HG03571 (cell line): Measurements from ENCODE around the gene NYAP1.
A peak's percentile ranks its signal among the peaks of the same experiment; 100 is the strongest.
"Not testable (repeated sequence)": the region's sequence is repeated elsewhere in the genome, so short reads cannot be mapped to it uniquely, and the experiment has no call there.

Experiments used
- ATAC-seq: cut with Tn5 transposase; IDR thresholded peaks from one replicate; pipeline ENCODE4 v1.9.1; 2021; ENCODE audit not compliant: unreplicated experiment

Gene NYAP1

DNA sequence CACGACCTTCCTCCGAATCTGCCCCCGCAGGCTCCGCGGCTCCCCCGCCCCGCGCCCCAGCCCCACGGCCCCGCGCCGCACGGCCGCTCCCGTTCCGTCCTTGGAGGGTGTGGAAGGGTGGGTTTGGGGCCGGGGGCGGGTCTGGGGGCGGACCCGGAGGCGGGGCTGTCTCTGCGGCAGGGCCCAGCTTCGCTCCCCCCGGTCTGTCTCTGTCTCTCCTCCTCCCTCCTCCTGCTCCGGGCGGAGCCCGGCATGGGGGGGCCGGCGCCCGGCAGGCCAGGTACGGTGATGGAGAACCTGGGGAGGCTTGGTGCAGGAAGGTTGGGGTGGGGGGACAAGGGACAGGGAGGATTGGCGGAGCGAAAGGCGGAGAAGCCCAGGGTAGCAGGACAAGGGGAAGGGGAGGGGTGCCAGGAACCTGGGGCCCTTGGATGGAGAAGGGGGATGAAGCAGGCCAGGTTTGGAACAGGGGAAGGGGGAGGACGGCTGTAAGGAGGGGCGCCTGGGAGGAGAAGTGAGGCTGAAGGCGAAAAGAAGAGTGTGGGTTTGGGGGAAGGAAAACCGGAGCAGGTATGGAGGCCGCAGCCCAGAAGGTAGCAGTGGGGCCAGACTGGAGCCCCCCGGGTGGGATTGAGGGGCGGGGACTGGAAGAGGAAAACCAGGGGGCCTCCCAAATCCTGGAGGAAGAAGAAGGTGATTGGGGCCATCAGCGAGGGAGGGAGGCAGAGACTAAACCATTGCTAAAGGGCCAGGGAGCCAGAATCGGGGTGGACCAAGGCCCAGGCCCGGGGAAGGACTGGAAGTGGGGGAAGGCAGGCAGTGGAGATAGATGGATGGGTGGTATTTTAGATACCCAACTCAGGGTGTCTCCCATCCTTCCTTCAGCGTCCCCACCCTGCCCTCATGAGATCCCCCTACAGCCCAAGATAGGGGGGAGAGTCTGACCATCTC, at the start of gene NYAP1:
TSS of gene NYAP1 (plus strand) at position 206 of the 951 bp plus-strand sequence. CDS start 1,385 bp downstream, outside the sequence.
- no peak for ATAC-seq

DNA sequence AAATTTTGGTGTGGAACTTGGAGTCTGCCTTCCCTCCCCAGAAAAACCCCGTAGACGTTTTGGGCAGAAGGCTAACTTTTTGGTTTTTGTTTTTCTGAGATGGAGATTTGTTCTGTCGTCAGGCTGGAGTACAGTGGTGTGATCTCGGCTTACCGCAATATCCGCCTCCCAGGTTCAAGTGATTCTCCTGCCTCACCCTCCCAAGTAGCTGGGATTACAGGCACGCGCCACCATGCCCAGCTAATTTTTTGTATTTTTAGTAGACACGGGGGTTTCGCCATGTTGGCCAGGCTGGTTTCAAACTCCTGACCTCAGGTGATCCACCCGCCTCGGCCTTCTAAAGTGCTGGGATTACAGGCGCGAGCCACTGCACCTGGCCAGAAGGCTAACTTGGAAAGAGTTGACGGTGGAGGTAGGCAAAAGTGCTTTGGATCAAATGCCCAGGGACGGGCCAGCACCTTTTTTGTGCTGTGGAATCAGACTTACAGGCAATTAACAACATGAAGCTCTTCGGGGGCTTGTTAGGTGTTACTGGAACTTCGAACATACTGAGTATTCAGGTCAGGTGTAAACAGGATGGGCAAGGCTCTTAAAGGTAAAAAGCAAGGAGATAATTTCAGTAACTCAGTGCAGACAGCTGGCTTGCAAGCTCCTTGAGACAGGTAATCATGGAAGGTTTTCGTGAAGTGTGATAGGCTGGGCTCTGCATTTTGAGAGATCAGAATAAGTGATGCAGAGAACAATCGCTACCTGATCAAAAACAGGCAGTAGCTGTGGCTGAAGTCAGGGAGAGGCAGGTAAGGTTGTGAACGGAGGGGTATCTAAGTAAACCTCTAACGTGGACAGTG, 49.2 kb upstream of the NYAP1 start:
- no peak for ATAC-seq

DNA sequence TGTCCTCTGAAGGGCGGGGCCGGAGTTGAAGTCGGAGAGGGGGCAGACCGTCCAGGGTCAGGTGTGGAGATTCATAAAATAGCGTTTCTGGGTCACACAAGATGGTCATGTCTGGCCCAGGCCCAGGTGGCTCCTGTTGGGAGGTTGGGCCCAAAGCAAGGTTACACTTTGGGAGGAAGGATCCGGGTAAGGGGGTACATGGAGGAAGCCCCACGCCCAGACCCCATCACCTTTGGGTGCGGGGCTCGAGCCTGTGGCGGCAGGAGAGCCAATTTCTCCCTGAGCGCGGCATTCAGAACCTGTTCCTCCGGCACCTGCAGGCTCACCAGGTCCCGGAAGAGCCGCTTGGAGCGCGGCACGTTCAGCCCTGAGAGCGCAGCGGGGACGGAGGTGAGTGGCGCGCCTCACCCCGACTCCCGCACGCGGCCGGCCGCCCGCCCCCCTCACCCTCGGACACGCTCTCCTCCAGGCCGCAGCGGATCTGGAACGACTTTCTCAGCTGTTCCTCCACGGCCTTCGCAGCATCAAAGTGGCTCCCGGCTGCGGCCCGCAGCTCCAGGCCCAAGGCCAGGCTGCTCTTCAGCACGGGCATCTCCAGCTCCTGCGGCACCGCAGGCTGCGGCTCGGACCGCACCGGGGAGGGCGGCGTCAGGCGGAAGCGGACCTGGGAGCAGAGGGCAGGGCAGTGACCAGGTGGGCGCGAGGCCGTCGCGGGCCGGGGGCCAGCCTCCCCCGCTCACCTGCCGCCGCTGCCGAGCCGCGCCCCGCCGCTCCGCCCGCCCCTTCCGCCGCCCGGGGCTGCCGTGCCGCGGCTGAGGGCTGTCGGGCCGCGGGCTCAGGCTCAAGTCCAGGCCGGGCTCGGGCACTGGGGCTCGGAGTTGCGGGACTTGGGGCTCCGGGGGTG, 48.1 kb upstream of the NYAP1 start:
- peak; percentile 23 for ATAC-seq

DNA sequence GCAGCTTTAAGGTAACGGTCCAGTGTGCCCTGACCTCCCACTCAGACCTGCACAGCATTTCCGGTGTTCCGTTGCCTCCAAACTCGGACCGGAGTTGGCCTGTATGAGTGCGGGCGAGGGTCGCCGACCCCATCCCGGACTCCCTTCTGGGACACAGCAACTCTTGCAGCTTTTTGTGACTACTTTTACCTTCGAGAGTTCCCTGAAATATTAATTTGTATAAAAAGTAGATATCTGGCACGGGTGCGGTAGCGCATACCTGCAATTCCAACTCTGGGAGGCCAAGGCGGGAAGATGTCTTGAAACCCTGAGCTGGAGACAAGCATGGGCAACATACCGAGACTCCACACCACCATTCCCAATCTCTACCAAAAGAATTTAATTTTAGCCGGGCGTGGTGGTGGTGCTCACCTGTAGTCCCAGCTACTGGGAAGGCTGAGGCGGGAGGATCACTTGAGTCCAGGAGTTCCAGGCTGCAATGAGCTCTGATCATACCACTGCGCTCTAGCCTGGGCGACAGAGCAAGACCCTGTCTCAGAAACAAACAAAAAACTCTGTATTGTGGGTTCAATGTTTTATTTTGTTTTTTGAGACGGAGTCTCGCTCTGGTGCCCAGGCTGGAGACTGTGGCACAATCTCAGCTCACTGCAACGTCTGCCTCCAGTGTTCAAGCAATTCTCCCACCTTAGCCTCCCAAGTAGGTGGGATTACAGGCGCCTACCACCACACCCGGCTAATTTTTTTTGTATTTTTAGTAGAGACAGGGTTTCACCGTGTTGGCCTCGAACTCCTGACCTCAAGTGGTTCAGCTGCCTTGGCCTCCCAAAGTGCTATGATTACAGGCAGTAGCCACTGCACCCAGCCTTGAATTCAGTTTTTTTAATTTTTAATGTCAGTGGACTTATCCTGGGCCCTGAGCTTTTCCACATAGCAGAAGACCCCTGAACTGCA, 46.3 kb upstream of the NYAP1 start:
- no peak for ATAC-seq

DNA sequence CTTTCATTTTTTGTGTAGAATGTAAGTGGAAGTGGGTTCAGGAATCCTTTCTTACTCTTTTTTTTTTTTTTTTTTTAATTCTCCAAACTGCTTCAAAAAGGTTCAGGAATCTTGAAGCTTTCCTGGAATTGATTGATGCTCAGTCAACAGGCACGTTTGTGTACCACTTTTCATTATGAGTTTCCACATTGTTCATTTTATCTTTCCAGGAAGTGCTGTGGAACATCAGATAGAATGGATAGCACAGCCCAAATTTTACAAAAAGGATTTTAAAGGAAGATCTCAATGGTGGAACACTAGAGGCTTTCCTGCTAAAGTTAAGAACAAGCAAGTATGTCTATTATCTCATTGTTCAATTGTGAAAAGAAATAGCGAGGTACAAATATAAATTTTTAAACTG, 45.6 kb upstream of the NYAP1 start:
- no peak for ATAC-seq

DNA sequence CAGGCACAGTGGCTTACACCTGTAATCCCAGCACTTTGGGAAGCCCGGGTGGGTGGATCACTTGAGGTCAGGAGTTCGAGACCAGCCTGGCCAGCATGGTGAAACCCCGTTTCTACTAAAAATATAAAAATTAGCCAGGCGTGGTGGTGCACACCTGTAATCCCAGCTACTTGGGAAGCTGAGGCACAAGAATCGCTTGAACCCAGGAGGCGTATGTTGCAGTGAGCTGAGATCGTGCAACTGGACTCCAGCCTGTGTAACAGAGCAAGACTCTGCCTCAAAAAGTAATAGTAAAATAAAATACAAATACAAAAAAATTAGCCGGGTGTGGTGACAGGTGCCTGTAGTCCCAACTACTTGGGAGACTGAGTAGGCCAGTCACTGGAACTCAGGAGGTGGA, 45.0 kb upstream of the NYAP1 start:
- ATAC-seq, result not testable (repeated sequence)

DNA sequence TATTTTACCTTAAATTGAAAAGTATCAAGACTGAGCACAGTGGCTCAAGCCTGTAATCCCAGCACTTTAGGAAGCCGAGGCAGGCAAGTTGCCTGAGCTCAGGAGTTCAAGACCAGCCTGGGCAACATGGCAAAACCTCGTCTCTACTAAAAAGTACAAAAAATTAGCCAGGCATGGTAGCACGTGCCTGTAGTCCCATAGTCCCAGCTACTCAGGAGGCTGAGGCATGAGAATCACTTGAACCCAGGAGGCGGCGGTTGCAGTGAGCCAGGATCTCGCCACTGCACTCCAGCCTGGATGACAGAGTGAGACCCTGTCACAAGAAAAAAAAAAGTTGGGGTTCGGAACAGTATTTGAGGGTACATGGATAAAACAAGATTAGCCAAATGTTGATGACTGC, 44.5 kb upstream of the NYAP1 start:
- ATAC-seq, result not testable (repeated sequence)

DNA sequence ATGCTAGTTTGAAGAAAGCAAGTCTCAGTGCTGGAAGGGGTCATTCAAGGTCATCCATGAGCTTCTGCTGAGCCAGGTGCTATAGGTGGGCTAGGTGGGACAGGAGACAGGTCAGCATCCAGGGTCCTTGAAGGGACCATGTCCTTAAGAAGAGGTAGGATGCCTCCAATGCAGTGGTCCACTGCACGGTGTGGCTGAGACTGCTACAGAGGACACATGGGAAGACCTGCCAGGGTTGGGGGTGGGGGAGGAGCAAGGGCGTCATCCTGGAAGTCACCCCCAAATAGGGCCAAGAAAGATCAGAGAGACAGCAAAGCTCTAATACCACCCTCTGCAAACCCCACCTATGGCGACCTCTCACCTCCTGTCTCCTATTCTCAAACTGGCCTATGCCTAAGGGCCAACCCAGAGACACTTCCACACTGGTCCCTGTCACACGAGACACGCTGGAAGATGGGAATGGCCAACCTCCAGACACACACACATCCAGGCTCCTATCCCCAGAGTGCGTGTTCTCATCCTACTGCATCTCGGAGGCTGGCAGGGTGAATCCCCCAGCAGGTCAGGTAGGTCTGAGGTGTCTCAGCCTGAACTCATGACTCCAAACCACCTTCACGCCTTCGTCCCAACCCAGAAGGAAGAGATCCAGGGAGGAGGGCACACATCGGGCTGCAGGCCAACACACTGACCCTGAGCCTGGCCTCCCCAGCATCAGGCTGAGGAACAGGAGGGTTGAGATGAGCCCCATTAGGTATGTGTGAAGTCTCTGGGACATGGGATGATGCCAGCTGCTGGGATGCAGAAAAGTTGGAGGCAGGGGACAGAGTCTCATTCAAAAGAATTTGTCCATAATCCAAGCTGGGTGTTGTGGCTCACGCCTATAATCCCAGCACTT, 41.8 kb upstream of the NYAP1 start:
- no peak for ATAC-seq

DNA sequence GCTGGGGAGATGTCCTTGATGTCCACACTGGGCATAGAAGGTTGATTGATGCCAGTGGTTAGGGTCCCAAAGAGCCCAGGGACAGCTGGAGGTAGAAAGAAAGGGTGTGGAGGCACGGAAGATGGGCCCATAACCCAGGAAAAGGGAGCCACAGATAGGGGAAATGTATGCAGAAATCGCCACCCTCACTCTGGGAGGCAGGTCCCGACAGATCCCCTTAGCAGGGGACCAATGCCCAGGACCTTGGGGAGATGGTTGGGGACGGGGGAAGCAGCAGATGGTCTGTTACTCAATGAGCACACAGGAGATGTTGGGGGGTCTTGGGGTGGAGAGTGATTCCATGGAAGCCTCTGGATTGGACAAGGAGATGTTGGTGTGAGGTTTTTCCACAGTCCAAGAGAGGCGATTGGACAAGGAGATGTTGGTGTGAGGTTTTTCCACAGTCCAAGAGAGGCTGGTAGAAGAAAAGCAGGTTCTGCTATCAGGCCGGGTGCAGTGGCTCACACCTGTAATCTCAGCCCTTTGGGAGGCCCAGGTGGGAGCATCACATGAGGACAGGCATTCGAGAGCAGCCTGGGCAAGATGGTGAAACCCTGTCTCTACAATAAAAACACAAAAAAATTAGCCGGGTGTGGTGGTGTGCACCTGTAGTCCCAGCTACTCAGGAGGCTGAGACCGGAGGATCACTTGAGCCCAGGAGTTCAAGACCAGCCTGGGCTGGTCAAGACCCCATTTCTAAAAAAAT, 40.5 kb upstream of the NYAP1 start:
- ATAC-seq, result no peak

DNA sequence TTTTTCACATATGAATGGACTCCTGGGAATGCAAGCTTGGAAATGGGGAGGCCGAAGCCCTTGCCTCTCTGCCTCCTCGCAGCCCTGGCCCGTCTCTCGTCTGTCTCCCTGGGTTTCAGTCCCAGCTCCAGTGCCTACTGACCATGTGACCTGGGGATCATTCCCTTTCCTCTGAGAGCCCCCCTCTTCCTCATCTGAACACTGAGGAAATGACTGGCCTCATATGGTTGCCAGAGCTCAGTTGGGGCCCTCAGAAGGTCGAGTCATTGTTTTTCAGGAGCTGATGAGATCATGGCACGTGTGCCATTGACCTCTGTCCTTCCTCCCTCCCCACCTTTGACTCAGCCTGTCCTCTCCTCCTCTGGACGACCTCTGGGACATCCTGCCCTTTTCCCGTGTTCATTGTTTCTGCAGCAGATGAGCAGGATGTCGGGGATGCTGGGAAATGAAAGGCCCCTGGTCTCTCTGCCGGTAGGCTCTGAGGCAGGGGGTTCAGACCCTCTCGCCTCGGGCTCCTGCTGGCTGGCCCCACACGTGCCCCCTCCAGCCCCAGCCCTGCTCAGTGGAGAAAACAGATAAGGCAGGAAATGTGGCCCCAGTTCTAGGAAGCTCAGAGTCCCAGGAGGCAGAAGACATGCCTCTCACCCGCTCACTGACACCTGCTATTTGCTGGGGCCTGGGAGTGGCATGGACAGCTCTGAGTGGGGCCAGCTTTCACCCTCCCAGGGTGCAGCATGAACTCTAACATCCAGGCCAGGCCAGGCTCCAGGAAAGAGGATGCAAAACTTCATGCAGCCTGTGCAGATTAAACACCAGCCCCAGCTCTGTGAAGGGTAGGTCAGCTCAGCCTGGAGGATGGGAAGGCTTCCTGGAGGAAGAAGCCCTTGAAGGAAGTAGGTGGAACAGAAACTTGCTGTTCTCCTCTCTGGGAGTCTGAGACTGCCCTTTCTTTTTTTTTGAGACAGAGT, 39.1 kb upstream of the NYAP1 start:
- ATAC-seq, result no peak

DNA sequence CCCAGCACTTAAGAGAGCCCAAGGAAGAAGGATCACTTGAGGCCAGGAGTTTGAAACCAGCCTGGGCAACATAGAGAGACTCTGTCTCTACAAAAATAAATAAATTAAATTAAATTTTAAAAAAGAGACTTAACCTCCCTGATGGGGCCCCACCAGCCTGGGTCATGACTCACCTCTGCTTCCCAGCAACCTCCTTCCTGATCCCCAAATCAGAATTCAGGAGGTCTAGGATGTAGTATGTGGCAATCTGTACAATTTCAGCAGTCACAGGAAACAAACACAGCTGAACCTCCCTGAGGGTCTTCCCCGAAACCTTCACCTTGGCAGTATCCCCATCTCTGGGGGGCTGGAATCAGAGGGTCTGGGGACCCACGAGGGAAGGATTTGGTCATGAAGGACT, 37.7 kb upstream of the NYAP1 start:
- ATAC-seq, result no peak

DNA sequence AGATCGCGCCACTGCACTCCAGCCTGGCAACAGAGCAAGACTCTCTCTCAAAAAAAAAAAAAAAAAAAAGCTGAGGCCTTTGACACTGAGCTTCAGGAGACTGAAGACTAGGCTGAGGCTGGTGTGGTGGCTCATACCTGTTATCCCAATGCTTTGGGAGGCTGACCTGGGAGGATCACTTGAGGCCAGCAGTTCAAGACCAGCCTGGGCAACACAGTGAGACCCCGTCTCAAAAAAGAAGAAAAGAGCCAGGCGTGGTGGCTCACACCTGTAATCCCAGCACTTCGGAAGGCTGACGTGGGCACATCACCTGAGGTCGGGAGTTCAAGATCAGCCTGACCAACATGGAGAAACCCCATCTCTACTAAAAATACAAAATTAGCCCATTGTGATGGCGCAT, 36.4 kb upstream of the NYAP1 start:
- not testable (repeated sequence) for ATAC-seq

DNA sequence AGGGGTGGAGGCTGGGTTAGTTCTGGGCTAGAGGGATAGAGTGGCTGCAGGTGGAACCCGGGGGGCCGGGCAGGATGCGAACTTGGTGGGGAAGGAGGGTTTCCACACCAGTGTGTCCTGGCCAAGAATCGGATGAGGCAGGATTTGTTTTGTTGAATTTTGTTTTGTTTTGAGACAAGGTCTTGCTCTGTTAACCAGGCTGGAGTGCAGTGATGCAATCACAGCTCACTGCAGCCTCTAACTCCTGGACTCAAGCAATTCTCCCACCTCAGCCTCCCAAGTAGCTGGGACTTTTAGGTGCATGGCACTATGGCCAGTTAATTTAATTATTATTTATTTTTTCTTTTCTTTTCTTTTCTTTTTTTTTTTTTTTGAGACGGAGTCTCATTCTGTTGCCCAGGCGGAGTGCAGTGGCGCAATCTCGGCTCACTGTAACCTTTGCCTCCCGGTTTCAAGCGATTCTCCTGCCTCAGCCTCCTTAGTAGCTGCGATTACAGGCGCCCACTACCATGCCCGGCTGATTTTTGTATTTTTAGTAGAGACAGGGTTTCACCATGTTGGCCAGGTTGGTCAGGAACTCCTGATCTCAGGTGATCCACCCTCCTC, 34.4 kb upstream of the NYAP1 start:
- ATAC-seq, result no peak

DNA sequence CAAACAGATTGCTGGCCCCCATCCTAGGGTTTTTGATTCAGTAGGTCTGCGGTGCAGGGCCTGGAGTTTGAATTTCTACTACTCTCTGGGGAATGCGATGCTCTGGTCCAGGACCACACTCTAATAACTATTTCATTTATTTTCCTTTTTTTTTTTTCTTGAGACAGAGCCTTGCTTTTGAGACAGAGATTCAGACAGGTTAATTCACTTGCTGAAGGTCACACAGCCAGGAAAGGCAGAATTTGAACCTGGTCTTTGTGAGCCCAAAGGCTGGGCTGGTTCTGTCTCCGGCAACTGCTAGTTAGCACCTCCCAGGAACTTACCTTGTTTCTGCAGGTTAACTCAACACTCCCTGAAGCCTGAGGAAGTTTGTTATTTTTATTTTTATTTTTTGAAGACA, 31.2 kb upstream of the NYAP1 start:
- ATAC-seq, result no peak

DNA sequence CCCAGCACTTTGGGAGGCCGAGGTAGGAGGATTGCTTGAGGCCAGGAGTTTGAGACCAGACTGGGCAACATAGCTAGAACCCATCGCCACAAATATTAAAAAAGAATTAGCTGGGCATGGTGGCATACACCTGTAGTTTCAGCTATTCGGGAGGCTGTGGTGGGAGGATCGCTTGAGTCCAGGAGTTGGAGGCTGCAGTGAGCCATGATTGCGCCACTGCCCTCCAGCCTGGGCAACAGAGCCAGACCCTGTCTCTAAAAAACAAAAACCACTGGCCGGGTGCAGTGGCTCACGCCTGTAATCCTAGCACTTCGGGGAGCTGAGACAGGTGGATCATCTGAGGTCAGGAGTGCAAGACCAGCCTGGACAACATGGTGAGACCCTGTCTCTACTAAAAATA, 29.9 kb upstream of the NYAP1 start:
- not testable (repeated sequence) for ATAC-seq

DNA sequence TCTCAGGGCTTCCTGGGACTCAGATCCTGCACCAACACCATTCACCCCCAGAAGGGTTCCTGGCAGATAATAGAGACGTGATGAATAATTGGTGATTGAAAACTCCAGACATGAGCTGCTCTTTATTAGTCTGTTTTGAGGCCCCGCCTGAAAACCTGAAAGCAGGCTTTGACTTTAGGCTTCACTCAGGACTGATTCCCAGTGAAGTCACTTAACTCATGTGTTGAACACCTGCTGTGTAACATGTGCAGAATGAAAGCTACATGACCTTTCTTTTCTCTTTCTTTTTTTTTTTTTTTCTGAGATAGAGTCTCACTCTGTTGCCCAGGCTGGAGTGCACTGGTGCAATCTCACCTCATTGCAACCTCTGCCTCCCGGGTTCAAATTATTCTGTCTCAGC, 28.5 kb upstream of the NYAP1 start:
- no peak for ATAC-seq
